PC-9 (cell line): ENCODE results near the gene CTAG1B.
"Not testable (repeated sequence)": the region's sequence is repeated elsewhere in the genome, so short reads cannot be mapped to it uniquely, and the experiment has no call there.

Experiments used
- CTCF ChIP-seq: fragments of 200-600 bp; sonication (generic); conservative IDR thresholded peaks from 2 replicates; pipeline ENCODE4 v1.6.1; 2017; ENCODE audit warnings: mixed run types, antibody characterized with exemption, mild to moderate bottlenecking, moderate library complexity
- EZH2 ChIP-seq: fragments of 200-600 bp; sonication (generic); IDR thresholded peaks from 2 replicates; pipeline ENCODE4 v1.8.0; 2017; ENCODE audit warnings: antibody characterized with exemption, low read depth

GRCh38 chrX:154570361-154570760, 48.7 kb downstream of the CTAG1B start:
- not testable (repeated sequence) for TF ChIP-seq CTCF, EZH2
